H1 (cell line): ENCODE results near the gene GALNT15. TPM values are rescaled to one million over a fixed set of nuclear protein-coding genes. Genes with fewer than 3 reads are reported as not detected.

Experiments
- CTCF ChIA-PET: fragments of 300-600 bp; sonication (Branson Sonifier 250); formaldehyde crosslinking; loops from one replicate; lab custom pipeline; 2021; ENCODE audit not compliant: partially characterized antibody; lab: Charles Lee
- POLR2A ChIA-PET: fragments of 300-600 bp; sonication (Branson Sonifier 250); formaldehyde crosslinking; loops from one replicate; lab custom pipeline; 2021; ENCODE audit warnings: inconsistent platforms; ENCODE audit not compliant: partially characterized antibody; lab: Charles Lee
- DNase-seq, 2 experiments: peaks; one replicate each; pipeline versions ENCODE4 v3.0.0 to v3.0.0-alpha.2; 2010 to 2022; ENCODE audit warnings: low spot score in 2 of 2, low read depth in 1 of 2, mixed read lengths in 1 of 2
- FAIRE-seq: peaks from 2 replicates; lab custom pipeline; 2011; peaks lifted over from hg19 to GRCh38; lab: Jason Lieb, UNC
- H2AFZ ChIP-seq: 2 replicates; pipeline ENCODE4 v1.8.1; 2012; ENCODE audit warnings: low read length, inconsistent platforms
- H2AK5ac ChIP-seq: 2 replicates; pipeline ENCODE4 v1.6.1; 2013; ENCODE audit warnings: low read depth, low read length
- H2BK120ac ChIP-seq: replicated peaks from 2 replicates; pipeline ENCODE3; 2013; ENCODE audit warnings: low read depth, low read length, inconsistent platforms
- H2BK12ac ChIP-seq: 2 replicates; pipeline ENCODE4 v1.6.1; 2013; ENCODE audit warnings: low read depth, low read length
- H2BK15ac ChIP-seq: 2 replicates; pipeline ENCODE4 v1.6.1; 2013; ENCODE audit warnings: low read length
- H2BK20ac ChIP-seq: 2 replicates; pipeline ENCODE4 v1.6.1; 2013; ENCODE audit warnings: low read length
- H2BK5ac ChIP-seq: 2 replicates; pipeline ENCODE4 v1.6.1; 2013; ENCODE audit warnings: low read depth, low read length
- H3K14ac ChIP-seq: 2 replicates; pipeline ENCODE4 v1.6.1; 2013; ENCODE audit warnings: inconsistent platforms; ENCODE audit not compliant: insufficient read length
- H3K18ac ChIP-seq: 2 replicates; pipeline ENCODE4 v1.6.1; 2013; ENCODE audit warnings: low read length; ENCODE audit errors: extremely low read depth
- H3K23ac ChIP-seq: 2 replicates; pipeline ENCODE4 v1.6.1; 2013; ENCODE audit warnings: inconsistent platforms; ENCODE audit not compliant: insufficient read length
- H3K23me2 ChIP-seq: 2 replicates; pipeline ENCODE4 v1.6.1; 2013; ENCODE audit warnings: low read depth, low read length
- H3K27ac ChIP-seq: 2 replicates; pipeline ENCODE4 v1.6.1; 2011; ENCODE audit warnings: low read depth, low read length, inconsistent platforms
- H3K27me3 ChIP-seq, 4 experiments: replicated peaks in 1 of 4; 1 replicate in 1 of 4; 2 replicates in 3 of 4; pipeline versions ENCODE4 v1.6.1 to v1.8.1; 2011 to 2013; ENCODE audit warnings: low read length in 3 of 4, mild to moderate bottlenecking in 3 of 4, inconsistent platforms in 2 of 4, mixed read lengths in 2 of 4, moderate library complexity in 1 of 4; ENCODE audit not compliant: control insufficient read depth in 3 of 4, insufficient read depth in 3 of 4; ENCODE audit errors: extremely low read depth in 1 of 4
- H3K36me3 ChIP-seq, 4 experiments: 2 replicates each; pipeline versions ENCODE4 v1.6.1 to v1.8.1; 2011 to 2013; ENCODE audit warnings: mild to moderate bottlenecking in 4 of 4, low read length in 3 of 4, moderate library complexity in 2 of 4, control low read depth in 1 of 4, inconsistent platforms in 1 of 4; ENCODE audit not compliant: insufficient read depth in 4 of 4, control insufficient read depth in 2 of 4
- H3K4ac ChIP-seq: replicated peaks from 2 replicates; pipeline ENCODE3; 2013; ENCODE audit warnings: low read length, low read depth, mixed read lengths, inconsistent platforms; ENCODE audit not compliant: insufficient read length
- H3K4me1 ChIP-seq, 4 experiments: replicated peaks in 1 of 4; 1 replicate in 1 of 4; 2 replicates in 3 of 4; pipeline versions ENCODE4 v1.6.1 to v1.8.1; 2011 to 2013; ENCODE audit warnings: low read length in 3 of 4, inconsistent platforms in 2 of 4, mixed read lengths in 1 of 4; ENCODE audit not compliant: insufficient read depth in 4 of 4, control insufficient read depth in 3 of 4
- H3K4me2 ChIP-seq, 2 experiments: 2 replicates each; pipeline versions ENCODE4 v1.6.1 to v1.8.1; 2011 to 2013; ENCODE audit warnings: low read depth in 2 of 2, low read length in 2 of 2, control low read depth in 1 of 2, inconsistent platforms in 1 of 2, mild to moderate bottlenecking in 1 of 2; ENCODE audit not compliant: insufficient read depth in 1 of 2
- H3K4me3 ChIP-seq, 4 experiments: fragments of 200-600, 300-600 bp in 1 of 4; sonication (generic), shearing (Covaris generic), sonication (Bioruptor Twin) in 1 of 4; 2 replicates each; pipeline versions ENCODE4 v1.5.1 to v1.8.1; 2011 to 2016; ENCODE audit warnings: low read length in 4 of 4, low read depth in 3 of 4, control low read depth in 2 of 4, inconsistent platforms in 2 of 4, mild to moderate bottlenecking in 2 of 4, mixed read lengths in 1 of 4, moderate library complexity in 1 of 4; ENCODE audit not compliant: insufficient read depth in 2 of 4; ENCODE audit errors: extremely low read depth in 1 of 4
- H3K56ac ChIP-seq: replicated peaks from 2 replicates; pipeline ENCODE3; 2013; ENCODE audit warnings: low read depth, mild to moderate bottlenecking, mixed read lengths, low read length, inconsistent platforms; ENCODE audit not compliant: insufficient read length
- H3K79me1 ChIP-seq: 2 replicates; pipeline ENCODE4 v1.6.1; 2013; ENCODE audit warnings: low read depth, low read length, control low read depth
- H3K79me2 ChIP-seq, 2 experiments: 2 replicates each; pipeline versions ENCODE4 v1.6.1 to v1.8.1; 2012 to 2013; ENCODE audit warnings: low read length in 2 of 2, mild to moderate bottlenecking in 2 of 2, inconsistent platforms in 1 of 2; ENCODE audit not compliant: insufficient read depth in 2 of 2, control insufficient read depth in 1 of 2
- H3K9ac ChIP-seq, 4 experiments: replicated peaks in 1 of 4; 1 replicate in 1 of 4; 2 replicates in 3 of 4; pipeline versions ENCODE4 v1.6.1 to v1.8.1; 2011 to 2013; ENCODE audit warnings: low read depth in 3 of 4, low read length in 3 of 4, control low read depth in 2 of 4, mild to moderate bottlenecking in 2 of 4, moderate library complexity in 2 of 4, inconsistent platforms in 1 of 4; ENCODE audit errors: extremely low read depth in 1 of 4
- H3K9me3 ChIP-seq, 2 experiments: 2 replicates each; pipeline versions ENCODE4 v1.6.1 to v1.8.1; 2012 to 2013; ENCODE audit warnings: mild to moderate bottlenecking in 2 of 2, moderate library complexity in 2 of 2, control low read depth in 1 of 2, inconsistent platforms in 1 of 2, low read depth in 1 of 2, low read length in 1 of 2, mixed read lengths in 1 of 2; ENCODE audit not compliant: insufficient read depth in 2 of 2
- H4K20me1 ChIP-seq, 2 experiments: replicated peaks in 1 of 2; 2 replicates each; pipeline versions ENCODE3 to v1.8.1; 2011 to 2013; ENCODE audit warnings: inconsistent platforms in 2 of 2, low read length in 2 of 2, mild to moderate bottlenecking in 1 of 2; ENCODE audit not compliant: insufficient read depth in 2 of 2, control insufficient read depth in 1 of 2
- H4K5ac ChIP-seq: 2 replicates; pipeline ENCODE4 v1.6.1; 2013; ENCODE audit warnings: low read length, low read depth, mixed read lengths, inconsistent platforms; ENCODE audit not compliant: insufficient read length
- H4K8ac ChIP-seq: 2 replicates; pipeline ENCODE4 v1.8.0; 2013; ENCODE audit warnings: mild to moderate bottlenecking, moderate library complexity, low read length, inconsistent platforms; ENCODE audit not compliant: insufficient read depth; ENCODE audit errors: extremely low read depth
- H4K91ac ChIP-seq: replicated peaks from 2 replicates; pipeline ENCODE3; 2013; ENCODE audit warnings: low read length, mixed read lengths, inconsistent platforms; ENCODE audit not compliant: insufficient read length
- BACH1 ChIP-seq: IDR thresholded peaks from 2 replicates; pipeline ENCODE4 v1.6.1; 2012; ENCODE audit warnings: low read length, improper control_type of control experiment
- CBX5 ChIP-seq: fragments of 300-800, 300-1000 bp; sonication (generic); IDR thresholded peaks from 2 replicates; pipeline ENCODE4 v1.7.1; 2016; ENCODE audit warnings: antibody characterized with exemption, low read length, low read depth
- CREB1 ChIP-seq: IDR thresholded peaks from 2 replicates; pipeline ENCODE4 v1.6.1; 2012; ENCODE audit warnings: inconsistent platforms
- EP300 ChIP-seq, 2 experiments: IDR thresholded peaks; 1 replicate in 1 of 2; 2 replicates in 1 of 2; pipeline ENCODE4 v1.6.1; 2011 to 2012; ENCODE audit warnings: low read depth in 2 of 2, low read length in 2 of 2, mild to moderate bottlenecking in 2 of 2, borderline replicate concordance in 1 of 2, inconsistent platforms in 1 of 2, moderate library complexity in 1 of 2
- KDM1A ChIP-seq: fragments of 200-600, 300-600 bp; sonication (generic); IDR thresholded peaks from 2 replicates; pipeline ENCODE4 v1.7.1; 2016; ENCODE audit warnings: mild to moderate bottlenecking, low read length, borderline replicate concordance
- POU5F1 ChIP-seq: IDR thresholded peaks from 2 replicates; pipeline ENCODE4 v1.6.1; 2011; ENCODE audit warnings: low read depth, mild to moderate bottlenecking, low read length, moderate library complexity
- RAD21 ChIP-seq, 2 experiments: IDR thresholded peaks in 1 of 2; conservative IDR thresholded peaks in 1 of 2; 2 replicates each; pipeline ENCODE4 v1.6.1; 2011; ENCODE audit warnings: low read depth in 2 of 2, low read length in 2 of 2, improper control_type of control experiment in 1 of 2, inconsistent platforms in 1 of 2, mild to moderate bottlenecking in 1 of 2, moderate library complexity in 1 of 2
- RFX5 ChIP-seq: IDR thresholded peaks from 2 replicates; pipeline ENCODE4 v1.6.1; 2011; ENCODE audit warnings: low read depth, low read length, improper control_type of control experiment, borderline replicate concordance
- RNF2 ChIP-seq: fragments of 200-900, 300-1000 bp; sonication (generic); IDR thresholded peaks from 2 replicates; pipeline ENCODE4 v1.7.1; 2016; ENCODE audit warnings: borderline replicate concordance, low read depth, mild to moderate bottlenecking, antibody characterized with exemption, low read length; ENCODE audit not compliant: poor library complexity, severe bottlenecking; ENCODE audit errors: missing control alignments
- SUZ12 ChIP-seq: fragments of 200-600 bp; sonication (generic); IDR thresholded peaks from 2 replicates; pipeline ENCODE4 v1.6.1; 2012; ENCODE audit warnings: mild to moderate bottlenecking, inconsistent platforms, low read length, moderate library complexity, mixed read lengths
- TAF7 ChIP-seq: optimal IDR thresholded peaks from 2 replicates; pipeline ENCODE3; 2011; ENCODE audit warnings: low read depth, mild to moderate bottlenecking, inconsistent platforms, low read length, moderate library complexity, borderline replicate concordance
- USF2 ChIP-seq: IDR thresholded peaks from 2 replicates; pipeline ENCODE4 v1.6.1; 2011; ENCODE audit warnings: low read length, improper control_type of control experiment
- WGBS, 2 experiments: shearing (Covaris generic) in 1 of 2; methylation state at CpG; one replicate each; pipeline versions ENCODE4 v1.1.6 to v1.1.7; 2013 to 2015; ENCODE audit warnings: low lambda C conversion rate in 2 of 2, mixed read lengths in 2 of 2, inconsistent platforms in 1 of 2, low coverage in 1 of 2, missing lambda C conversion rate in 1 of 2; ENCODE audit not compliant: insufficient replicate concordance in 2 of 2, insufficient coverage in 1 of 2, insufficient read length in 1 of 2; ENCODE audit errors: extremely low coverage in 1 of 2, missing lambda C conversion rate in 1 of 2; 5-methylcytosine and 5-hydroxymethylcytosine counted together
- polyA plus RNA-seq, 7 experiments: library from polyadenylated mRNA; depleted of rRNA in 3 of 7; stranded (reverse) in 5 of 7; unstranded in 2 of 7; fragments of >200 nt in 5 of 7; fragments of 200-250 nt in 2 of 7; gene quantifications; 1 replicate in 5 of 7; 2 replicates in 1 of 7; 4 replicates in 1 of 7; pipeline versions ENCODE4 v1.2.1 to v1.2.3, GENCODE V29; 2011 to 2013; ENCODE audit warnings: missing spikeins in 2 of 7, mixed read lengths in 2 of 7
- total RNA-seq: library from RNA; stranded (reverse); fragmentation: NEBNext Ultra II Directional; extraction: Animal tissue kit (Norgen Biotek cat#: 25700); gene quantifications from 2 replicates; pipeline ENCODE4 v1.2.1, GENCODE V29; 2021

Gene GALNT15
- total and polyA plus RNA-seq, 2 of the 8 experiments (the other 6 are each of a cell fraction or from before 2014, with no cell fraction given), result 0.02 TPM; not detected in 1

- Histone ChIP-seq H3K4me2 (no peak overlapping the region), H2AK5ac (no peak overlapping the region), H2AFZ (no peak overlapping the region), H3K56ac (no peak overlapping the region), H3K27ac (no peak overlapping the region), H2BK5ac (no peak overlapping the region), H3K79me2 (no peaks in the 10 kb centered on the region), H3K4me1 (no peaks in the 10 kb centered on the region), H3K14ac (no peak overlapping the region), H4K20me1 (no peaks in the 10 kb centered on the region), H4K91ac (no peak overlapping the region), H3K79me1 (no peaks in the 10 kb centered on the region), H2BK12ac (no peak overlapping the region), H2BK15ac (no peak overlapping the region), H3K27me3 (no peaks in the 10 kb centered on the region), H3K36me3 (no peaks in the 10 kb centered on the region), H2BK120ac (no peak overlapping the region), H3K18ac (no peak overlapping the region), H3K23ac (no peak overlapping the region), H3K4ac (no peak overlapping the region), H3K4me3 (no peak overlapping the region), H3K9me3 (peaks cover 11 to 21% of the 10 kb centered on the region in 2 experiments; a peak in 2 of 4 replicates), H3K9ac (no peak overlapping the region), H3K23me2 (no peaks in the 10 kb centered on the region), H4K5ac (no peak overlapping the region), H2BK20ac (no peak overlapping the region), H4K8ac (no peak overlapping the region)
- ChIA-PET CTCF (interaction anchor here (1.2 to 1.3 kb wide), 2 partner anchors 15 to 96 kb away, joined by 3 to 5 read pairs; no protein-coding TSS in a partner anchor), POLR2A (no interaction called here)
- DNase-seq (no peak), FAIRE-seq (no peak)
- 85% methylated on average over 2 of the region's 2 CpGs; no CpG with 5 or more reads in 1 of the 2 experiments for whole genome bisulfite sequencing, 2 experiments
- TF ChIP-seq KDM1A, result no peak
- TF ChIP-seq TAF7, result no peak
- no peak for TF ChIP-seq CREB1
- no peak for TF ChIP-seq SUZ12
- no peak for TF ChIP-seq POU5F1
- TF ChIP-seq RNF2, result no peak
- TF ChIP-seq USF2, result no peak
- no peak for TF ChIP-seq RAD21 (IDR thresholded peaks at IDR 0.05 in 1 of 2, conservative IDR thresholded peaks at IDR 0.05 in 1 of 2; ENCODE audit: low read depth in 2 of 2, low read length in 2 of 2)
- no peak for TF ChIP-seq CBX5
- no peak for TF ChIP-seq BACH1
- TF ChIP-seq EP300 (IDR thresholded peaks at IDR 0.05; ENCODE audit: borderline replicate concordance in 1 of 2, low read depth in 2 of 2, low read length in 2 of 2), result no peak
- no peak for TF ChIP-seq RFX5
Observed at GRCh38 chr3:16145176-16145575, 29.3 kb upstream of the GALNT15 start.
